Natural killer cell (primary cell): ENCODE data around the gene ACTG1. TPM values are rescaled to one million over a fixed set of nuclear protein-coding genes. Genes with fewer than 3 reads are reported as not detected.

Source experiments
- ATAC-seq, 3 donors: fragments of 150-1000 bp in 2 of 3; fragments of 200-7000 bp in 1 of 3; cut with Tn5 transposase; 1 replicate in 1 of 3; 2 replicates in 2 of 3; pipeline ENCODE4 v1.10.0; 2021; ENCODE audit warnings: mild to moderate bottlenecking in 2 of 3, moderate library complexity in 2 of 3
- DNase-seq, 2 donors: peaks; one replicate each; pipeline versions ENCODE4 v3.0.0 to v3.0.0-alpha.2; 2013 to 2021; ENCODE audit warnings: mixed read lengths in 1 of 2
- H3K27ac ChIP-seq: one replicate; pipeline ENCODE4 v1.5.1; 2013; ENCODE audit warnings: mild to moderate bottlenecking, low read length
- H3K27me3 ChIP-seq: one replicate; pipeline ENCODE4 v1.6.1; 2013; ENCODE audit warnings: low read length; ENCODE audit not compliant: control insufficient read depth, insufficient read depth
- H3K36me3 ChIP-seq: one replicate; pipeline ENCODE4 v1.6.1; 2013; ENCODE audit warnings: low read length; ENCODE audit not compliant: control insufficient read depth, insufficient read depth
- H3K4me1 ChIP-seq: one replicate; pipeline ENCODE4 v1.6.1; 2013; ENCODE audit warnings: low read length; ENCODE audit not compliant: control insufficient read depth, insufficient read depth
- H3K4me3 ChIP-seq: one replicate; pipeline ENCODE4 v1.5.1; 2013; ENCODE audit warnings: low read length
- H3K9me3 ChIP-seq: one replicate; pipeline ENCODE4 v1.6.1; 2013; ENCODE audit warnings: low read length; ENCODE audit not compliant: control insufficient read depth, insufficient read depth
- H3K27ac Mint-ChIP-seq, 2 donors: one replicate each; pipeline ENCODE4 v1.8.0; 2022; ENCODE audit warnings: mild to moderate bottlenecking in 2 of 2, mixed read lengths in 2 of 2, moderate library complexity in 1 of 2
- H3K27me3 Mint-ChIP-seq, 2 donors: one replicate each; pipeline ENCODE4 v1.8.0; 2022; ENCODE audit warnings: low read depth in 2 of 2, mixed read lengths in 2 of 2
- H3K36me3 Mint-ChIP-seq: one replicate; pipeline ENCODE4 v1.8.0; 2022; ENCODE audit warnings: mixed read lengths
- H3K4me1 Mint-ChIP-seq, 2 donors: one replicate each; pipeline ENCODE4 v1.8.0; 2022; ENCODE audit warnings: mixed read lengths in 2 of 2
- H3K4me3 Mint-ChIP-seq: one replicate; pipeline ENCODE4 v1.8.0; 2022; ENCODE audit warnings: mild to moderate bottlenecking, moderate library complexity, mixed read lengths
- H3K9me3 Mint-ChIP-seq, 2 donors: one replicate each; pipeline ENCODE4 v1.8.0; 2022; ENCODE audit warnings: mixed read lengths in 2 of 2
- CTCF ChIP-seq: fragments of 200-600 bp; IDR thresholded peaks from one replicate; pipeline ENCODE4 v1.8.0; 2022; ENCODE audit warnings: antibody characterized with exemption
- WGBS: methylation state at CpG from one replicate; pipeline ENCODE4 v1.1.7; 2013; ENCODE audit warnings: missing lambda C conversion rate; ENCODE audit not compliant: insufficient coverage; 5-methylcytosine and 5-hydroxymethylcytosine counted together
- intact Hi-C: fragments of 100-400 bp; cut with micrococcal nuclease; formaldehyde crosslinking; loops from one replicate; pipeline ENCODE4 v1.14.2; 2022
- total RNA-seq, 4 donors: library from RNA; stranded (reverse); fragments of 120-200 nt in 1 of 4; gene quantifications; one replicate each; pipeline versions ENCODE4 v1.2.3 to v1.2.4, GENCODE V29; 2013 to 2022

The ACTG1 gene
- total RNA-seq = 1,000 to 10,000 TPM; 1,401 to 1,901 (median 1,735) TPM
- total RNA-seq (2013) = 985 TPM

GRCh38 chr17:81512562-81513371, at the start of gene ACTG1:
ACTG1 (minus strand) TSS chr17:81512799; CDS start chr17:81512354, 445 bp downstream.
- H3K4me1 Mint-ChIP-seq = peaks cover 54 to 70% of the 10 kb centered on the region in 2 donors
- intact Hi-C loops = loop anchor here (1.0 to 10.0 kb wide), 3 partner anchors 92 to 1705 kb away; partner anchors contain the start of gene BAHCC1

DNA sequence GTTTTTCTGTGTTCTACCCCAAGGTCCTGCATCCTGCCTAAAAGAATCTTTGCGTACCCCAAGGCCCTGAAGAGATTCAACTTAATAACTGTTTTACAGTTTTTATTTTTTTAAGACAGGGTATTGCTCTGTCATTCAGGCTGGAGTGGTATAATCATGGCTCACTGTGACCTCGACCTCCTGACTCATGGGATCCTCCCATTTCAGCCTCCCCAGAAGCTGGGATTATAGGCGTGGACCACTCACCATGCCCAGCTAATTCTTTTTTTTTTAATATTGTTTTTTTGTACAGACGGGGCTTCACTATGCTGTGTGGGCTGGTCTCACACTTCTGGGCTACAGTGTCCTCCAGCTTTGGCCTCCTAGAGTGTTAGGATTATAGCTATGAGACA, 48.9 kb upstream of the ACTG1 start:
- Mint-ChIP-seq H3K36me3 (no peaks in the 10 kb centered on the region), H3K4me1 (no peaks in the 10 kb centered on the region), H3K27me3 (no peaks in the 10 kb centered on the region), H3K4me3 (no peak overlapping the region), H3K9me3 (no peaks in the 10 kb centered on the region), H3K27ac (no peak overlapping the region)
- peaks cover 6% of the 10 kb centered on the region for H3K4me1 ChIP-seq
- no peak overlapping the region for H3K4me3 ChIP-seq
- no peaks in the 10 kb centered on the region for H3K27me3 ChIP-seq
- H3K9me3 ChIP-seq = no peaks in the 10 kb centered on the region
- ATAC-seq (no peak), DNase-seq (no peak)
- H3K36me3 ChIP-seq = peaks cover 46% of the 10 kb centered on the region
- peak overlapping the region; percentile 34 for H3K27ac ChIP-seq
- 83% methylated on average over 4 of the region's 4 CpGs for WGBS
- intact Hi-C loops = no loop called here
- no peak for TF ChIP-seq CTCF

More at GRCh38 chr17:81512562-81513371, at the start of gene ACTG1:
- H3K27me3 ChIP-seq = no peaks in the 10 kb centered on the region
- no peak for TF ChIP-seq CTCF
- peak within 1 kb of the TSS; percentile 100 for H3K4me3 Mint-ChIP-seq
- H3K4me1 ChIP-seq = peaks cover 76% of the 10 kb centered on the region
- no peaks in the 10 kb centered on the region for H3K27me3 Mint-ChIP-seq
- H3K36me3 Mint-ChIP-seq = peaks cover 28% of the 10 kb centered on the region
- peak; percentile 67 to 88 (median 75) for ATAC-seq
- no peaks in the 10 kb centered on the region for H3K9me3 Mint-ChIP-seq
- no peaks in the 10 kb centered on the region for H3K9me3 ChIP-seq
- peak within 1 kb of the TSS; percentile 91 for H3K27ac ChIP-seq
- peak; percentile 88 to 96 for DNase-seq
- H3K4me3 ChIP-seq = peak within 1 kb of the TSS; percentile 74
- peaks cover 38% of the 10 kb centered on the region for H3K36me3 ChIP-seq
- WGBS = under 1% methylated on average over 111 of the region's 111 CpGs
- H3K27ac Mint-ChIP-seq = peak within 1 kb of the TSS; percentile 95 to 98

DNA sequence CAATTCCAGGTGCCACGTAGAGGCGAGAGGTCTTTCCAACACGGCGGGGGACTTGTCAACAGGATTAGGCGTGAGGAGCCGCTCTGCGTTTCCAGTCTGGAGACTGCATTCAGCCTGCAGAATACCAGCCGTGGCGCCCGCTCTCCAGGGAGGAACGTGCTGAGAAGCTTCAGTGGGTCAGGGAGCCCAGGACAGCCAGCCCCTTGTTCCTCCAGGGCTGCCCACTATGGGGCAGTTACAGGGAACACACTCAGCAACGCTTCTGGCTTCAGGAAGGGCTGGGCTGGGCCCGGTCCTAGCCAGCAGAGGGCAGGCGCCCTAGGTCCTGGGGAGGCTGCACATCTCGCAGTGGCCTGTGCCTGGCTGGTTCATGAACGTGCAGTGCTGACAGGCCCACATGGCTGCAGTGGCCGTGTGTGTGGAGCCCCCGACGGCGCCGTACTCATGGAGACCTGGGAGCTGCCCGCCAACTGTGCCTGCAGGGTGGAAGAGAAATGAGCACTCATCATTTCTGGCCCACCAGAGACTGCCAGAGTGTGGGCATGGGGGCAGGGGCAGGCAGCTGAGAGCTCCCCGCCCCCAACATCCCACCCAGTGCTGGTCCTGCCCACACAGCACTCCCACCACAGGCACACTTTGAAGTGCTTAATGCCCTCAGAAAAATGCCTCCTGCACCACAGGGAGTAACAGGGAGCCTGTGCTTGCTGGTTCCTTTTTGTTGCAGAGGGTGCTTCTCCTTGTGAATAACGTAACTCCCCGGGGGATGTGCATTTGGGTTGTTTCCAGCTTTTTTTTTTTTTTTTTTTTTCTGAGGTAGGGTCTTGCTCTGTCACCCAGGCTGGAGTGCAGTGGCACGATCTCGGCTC, 46.6 kb upstream of the ACTG1 start:
- H3K4me3 ChIP-seq = no peak overlapping the region
- no peak overlapping the region for H3K4me3 Mint-ChIP-seq
- H3K36me3 Mint-ChIP-seq = no peaks in the 10 kb centered on the region
- TF ChIP-seq CTCF = no peak
- H3K27me3 ChIP-seq = no peaks in the 10 kb centered on the region
- H3K27ac Mint-ChIP-seq = no peak overlapping the region
- 90% methylated on average over 27 of the region's 27 CpGs for WGBS
- H3K9me3 Mint-ChIP-seq = no peaks in the 10 kb centered on the region
- intact Hi-C loops = no loop called here
- H3K9me3 ChIP-seq = no peaks in the 10 kb centered on the region
- ATAC-seq = no peak
- no peaks in the 10 kb centered on the region for H3K27me3 Mint-ChIP-seq
- peaks cover 27% of the 10 kb centered on the region for H3K36me3 ChIP-seq
- H3K4me1 ChIP-seq = peaks cover 8% of the 10 kb centered on the region
- peaks cover under 1 to 2% of the 10 kb centered on the region in 2 donors for H3K4me1 Mint-ChIP-seq
- H3K27ac ChIP-seq = no peak overlapping the region
- DNase-seq = no peak
